ENCODE data around the gene CAVIN4.

CAVIN4 gene

DNA sequence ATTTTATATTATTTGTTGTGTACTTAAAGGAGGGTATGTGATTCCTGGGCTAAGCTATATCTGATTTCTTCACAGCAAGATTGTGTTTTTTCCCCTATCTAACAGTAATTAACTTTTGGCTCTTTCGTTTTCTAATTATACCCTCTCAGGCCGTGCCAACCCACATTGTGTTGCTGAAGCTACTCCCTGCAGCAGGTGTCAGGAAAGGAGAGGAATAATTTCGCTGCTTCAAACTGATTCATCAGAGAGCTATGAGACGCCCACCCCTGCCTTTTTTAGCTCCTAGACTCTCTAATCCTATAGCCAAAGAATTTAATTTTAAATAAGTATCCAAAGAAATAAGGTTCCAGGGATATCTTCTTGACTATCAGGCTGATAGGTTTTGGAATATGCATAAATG, 3.8 kb downstream of the CAVIN4 start:
- H3F3A ChIP-seq (ENCODE audit: insufficient read depth) = no peaks in the 10 kb centered on the region
- H3K9ac ChIP-seq (ENCODE audit: low read length) = no peak overlapping the region
- H3K9me3 ChIP-seq (ENCODE audit: insufficient read depth, low read length) = no peaks in the 10 kb centered on the region
- no peak overlapping the region for H3K27ac ChIP-seq (ENCODE audit: low read depth, low read length)
- no peaks in the 10 kb centered on the region for H3K9me2 ChIP-seq (replicated peaks; ENCODE audit: insufficient read depth, low read length)
- no peaks in the 10 kb centered on the region for H3K79me2 ChIP-seq (ENCODE audit: insufficient read depth, low read length)
- H3K36me3 ChIP-seq (ENCODE audit: low read length) = no peaks in the 10 kb centered on the region
- H4K20me1 ChIP-seq (ENCODE audit: low read depth, low read length) = no peaks in the 10 kb centered on the region
- no peak overlapping the region for H3K4me2 ChIP-seq (ENCODE audit: low read depth, low read length, poor library complexity, severe bottlenecking)
- H3K4me3 ChIP-seq (ENCODE audit: insufficient read depth, low read length, poor library complexity, severe bottlenecking) = no peak overlapping the region
- H3K27me3 ChIP-seq (ENCODE audit: low read length) = no peaks in the 10 kb centered on the region
- TF ChIP-seq, protein P1, sequence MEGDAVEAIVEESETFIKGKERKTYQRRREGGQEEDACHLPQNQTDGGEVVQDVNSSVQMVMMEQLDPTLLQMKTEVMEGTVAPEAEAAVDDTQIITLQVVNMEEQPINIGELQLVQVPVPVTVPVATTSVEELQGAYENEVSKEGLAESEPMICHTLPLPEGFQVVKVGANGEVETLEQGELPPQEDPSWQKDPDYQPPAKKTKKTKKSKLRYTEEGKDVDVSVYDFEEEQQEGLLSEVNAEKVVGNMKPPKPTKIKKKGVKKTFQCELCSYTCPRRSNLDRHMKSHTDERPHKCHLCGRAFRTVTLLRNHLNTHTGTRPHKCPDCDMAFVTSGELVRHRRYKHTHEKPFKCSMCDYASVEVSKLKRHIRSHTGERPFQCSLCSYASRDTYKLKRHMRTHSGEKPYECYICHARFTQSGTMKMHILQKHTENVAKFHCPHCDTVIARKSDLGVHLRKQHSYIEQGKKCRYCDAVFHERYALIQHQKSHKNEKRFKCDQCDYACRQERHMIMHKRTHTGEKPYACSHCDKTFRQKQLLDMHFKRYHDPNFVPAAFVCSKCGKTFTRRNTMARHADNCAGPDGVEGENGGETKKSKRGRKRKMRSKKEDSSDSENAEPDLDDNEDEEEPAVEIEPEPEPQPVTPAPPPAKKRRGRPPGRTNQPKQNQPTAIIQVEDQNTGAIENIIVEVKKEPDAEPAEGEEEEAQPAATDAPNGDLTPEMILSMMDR (IDR thresholded peaks at IDR 0.05; ENCODE audit: insufficient read depth, low read length, poor library complexity, severe bottlenecking) = no peak
- TF ChIP-seq EZH2phosphoT487 (conservative IDR thresholded peaks at IDR 0.05; ENCODE audit: low read length) = no peak
- H2AFZ ChIP-seq (ENCODE audit: low read depth, low read length, severe bottlenecking) = no peak overlapping the region

DNA sequence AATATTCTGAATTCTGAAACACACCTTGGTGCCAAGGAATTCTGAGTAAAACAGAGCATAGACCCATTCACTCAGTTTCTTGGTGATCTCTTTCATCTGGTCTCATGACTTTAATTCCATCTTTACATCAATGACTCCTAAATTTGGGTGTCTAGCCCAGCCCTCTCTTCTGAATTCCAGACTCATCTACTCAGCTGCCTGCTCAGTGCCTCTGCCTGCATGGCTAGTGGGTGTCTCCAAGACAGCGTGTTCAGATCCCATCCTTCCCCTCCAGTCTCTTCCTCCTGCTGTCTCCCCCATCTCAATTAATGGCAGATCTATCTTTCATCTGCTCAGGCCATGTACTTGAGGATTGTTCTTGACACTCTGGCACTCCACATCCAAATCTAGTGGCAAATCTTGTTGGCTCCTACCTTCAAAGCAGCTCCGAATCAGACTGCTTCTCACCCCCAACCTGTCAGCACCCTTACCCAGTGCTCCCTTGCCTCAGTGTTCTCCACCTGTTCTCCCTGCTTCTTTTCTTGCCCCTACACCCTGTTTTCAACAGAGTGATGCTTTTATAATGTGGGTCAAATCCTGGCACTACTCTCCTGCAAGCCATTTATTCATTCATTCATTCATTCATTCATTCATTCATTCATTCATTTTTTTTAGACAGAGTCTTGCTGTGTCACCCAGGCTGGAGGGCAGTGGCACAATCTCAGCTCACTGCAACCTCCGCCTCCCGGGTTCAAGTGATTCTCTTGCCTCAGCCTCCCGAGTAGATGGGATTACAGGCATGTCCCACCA, 5.3 kb downstream of the CAVIN4 start:
- H3K27me3 ChIP-seq (ENCODE audit: low read length) = no peaks in the 10 kb centered on the region
- H3K9me3 ChIP-seq (ENCODE audit: insufficient read depth, low read length) = no peaks in the 10 kb centered on the region
- H3F3A ChIP-seq (ENCODE audit: insufficient read depth) = no peaks in the 10 kb centered on the region
- H3K79me2 ChIP-seq (ENCODE audit: insufficient read depth, low read length) = no peaks in the 10 kb centered on the region
- H4K20me1 ChIP-seq (ENCODE audit: low read depth, low read length) = no peaks in the 10 kb centered on the region
- no peak overlapping the region for H3K27ac ChIP-seq (ENCODE audit: low read depth, low read length)
- no peak for TF ChIP-seq EZH2phosphoT487 (conservative IDR thresholded peaks at IDR 0.05; ENCODE audit: low read length)
- TF ChIP-seq, protein P1 (IDR thresholded peaks at IDR 0.05; ENCODE audit: insufficient read depth, low read length, poor library complexity, severe bottlenecking) = no peak
- H3K4me2 ChIP-seq (ENCODE audit: low read depth, low read length, poor library complexity, severe bottlenecking) = no peak overlapping the region
- H3K9ac ChIP-seq (ENCODE audit: low read length) = no peak overlapping the region
- no peak overlapping the region for H2AFZ ChIP-seq (ENCODE audit: low read depth, low read length, severe bottlenecking)
- no peaks in the 10 kb centered on the region for H3K9me2 ChIP-seq (replicated peaks; ENCODE audit: insufficient read depth, low read length)
- no peak overlapping the region for H3K4me3 ChIP-seq (ENCODE audit: insufficient read depth, low read length, poor library complexity, severe bottlenecking)
- no peaks in the 10 kb centered on the region for H3K36me3 ChIP-seq (ENCODE audit: low read length)

DNA sequence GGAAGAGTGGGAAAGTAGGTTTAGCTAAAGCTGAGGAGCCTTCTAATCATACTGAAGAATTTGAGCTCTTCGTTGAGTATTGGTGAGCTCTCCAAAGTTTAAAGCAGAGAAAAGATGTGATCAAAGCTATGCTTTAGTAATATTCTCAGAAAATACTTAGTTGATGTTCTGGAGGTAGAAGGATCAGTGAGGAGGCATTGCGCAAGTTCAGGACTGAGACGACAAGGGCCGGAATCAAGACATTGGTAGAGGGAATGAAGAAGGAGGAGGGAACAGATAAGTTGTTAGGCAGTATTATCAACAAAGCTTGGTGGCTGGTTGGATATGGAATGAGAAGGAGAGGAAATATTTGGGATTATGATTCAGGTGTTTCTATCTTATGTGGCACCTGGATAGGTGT, 7.1 kb downstream of the CAVIN4 start:
- no peak overlapping the region for H2AFZ ChIP-seq (ENCODE audit: low read depth, low read length, severe bottlenecking)
- no peaks in the 10 kb centered on the region for H3K9me2 ChIP-seq (replicated peaks; ENCODE audit: insufficient read depth, low read length)
- H3K4me2 ChIP-seq (ENCODE audit: low read depth, low read length, poor library complexity, severe bottlenecking) = no peak overlapping the region
- H3F3A ChIP-seq (ENCODE audit: insufficient read depth) = no peaks in the 10 kb centered on the region
- H3K27me3 ChIP-seq (ENCODE audit: low read length) = no peaks in the 10 kb centered on the region
- H3K9ac ChIP-seq (ENCODE audit: low read length) = no peak overlapping the region
- no peak overlapping the region for H3K4me3 ChIP-seq (ENCODE audit: insufficient read depth, low read length, poor library complexity, severe bottlenecking)
- TF ChIP-seq EZH2phosphoT487 (conservative IDR thresholded peaks at IDR 0.05; ENCODE audit: low read length) = no peak
- TF ChIP-seq, protein P1 (IDR thresholded peaks at IDR 0.05; ENCODE audit: insufficient read depth, low read length, poor library complexity, severe bottlenecking) = no peak
- H3K27ac ChIP-seq (ENCODE audit: low read depth, low read length) = no peak overlapping the region
- H3K36me3 ChIP-seq (ENCODE audit: low read length) = no peaks in the 10 kb centered on the region
- H3K79me2 ChIP-seq (ENCODE audit: insufficient read depth, low read length) = no peaks in the 10 kb centered on the region
- H4K20me1 ChIP-seq (ENCODE audit: low read depth, low read length) = no peaks in the 10 kb centered on the region
- H3K9me3 ChIP-seq (ENCODE audit: insufficient read depth, low read length) = no peaks in the 10 kb centered on the region

Measured in SU-DHL-6 (cell line).